Islet precursor cell (in vitro differentiated cells): Measurements from ENCODE around the gene RERE.
A peak's percentile ranks its signal among the peaks of the same experiment; 100 is the strongest.

Experiments
- DNase-seq: peaks from one replicate; pipeline ENCODE4 v3.0.0-alpha.2; 2018

Gene RERE

GRCh38 chr1:8663090-8663802, 154.2 kb downstream of the RERE start:
- DNase-seq: no peak

DNA sequence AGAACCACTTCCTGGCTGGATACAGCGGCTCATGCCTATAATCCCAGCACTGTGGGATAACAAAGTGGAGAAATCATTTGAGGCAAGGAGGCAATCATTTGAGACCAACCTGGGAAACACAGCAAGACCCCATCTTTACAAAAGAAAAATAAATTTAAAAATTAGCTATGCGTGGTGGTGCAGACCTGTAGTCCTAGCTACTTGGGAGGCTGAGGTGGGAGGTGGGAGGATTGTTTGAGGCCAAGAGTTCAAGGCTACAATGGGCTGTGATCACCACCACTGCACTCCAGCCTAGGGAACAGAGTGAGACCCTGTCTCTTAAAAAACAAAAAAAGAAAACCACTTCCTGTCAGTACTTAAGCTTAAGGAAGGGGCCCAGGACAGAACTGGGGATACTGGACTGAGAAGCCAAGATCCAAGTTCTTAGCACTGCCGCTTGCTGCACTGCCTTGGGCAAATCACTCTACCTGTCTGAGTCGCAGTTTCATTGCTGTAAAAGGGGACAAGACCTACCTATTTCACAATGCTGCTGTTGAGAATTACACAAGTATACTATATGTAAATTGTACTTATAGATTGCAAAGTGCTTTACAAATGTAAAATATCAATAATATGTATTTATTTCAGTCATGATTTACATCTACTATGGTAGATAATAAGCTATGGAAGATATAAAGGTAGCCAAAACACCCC, 154.9 kb downstream of the RERE start:
- DNase-seq: no peak

DNA sequence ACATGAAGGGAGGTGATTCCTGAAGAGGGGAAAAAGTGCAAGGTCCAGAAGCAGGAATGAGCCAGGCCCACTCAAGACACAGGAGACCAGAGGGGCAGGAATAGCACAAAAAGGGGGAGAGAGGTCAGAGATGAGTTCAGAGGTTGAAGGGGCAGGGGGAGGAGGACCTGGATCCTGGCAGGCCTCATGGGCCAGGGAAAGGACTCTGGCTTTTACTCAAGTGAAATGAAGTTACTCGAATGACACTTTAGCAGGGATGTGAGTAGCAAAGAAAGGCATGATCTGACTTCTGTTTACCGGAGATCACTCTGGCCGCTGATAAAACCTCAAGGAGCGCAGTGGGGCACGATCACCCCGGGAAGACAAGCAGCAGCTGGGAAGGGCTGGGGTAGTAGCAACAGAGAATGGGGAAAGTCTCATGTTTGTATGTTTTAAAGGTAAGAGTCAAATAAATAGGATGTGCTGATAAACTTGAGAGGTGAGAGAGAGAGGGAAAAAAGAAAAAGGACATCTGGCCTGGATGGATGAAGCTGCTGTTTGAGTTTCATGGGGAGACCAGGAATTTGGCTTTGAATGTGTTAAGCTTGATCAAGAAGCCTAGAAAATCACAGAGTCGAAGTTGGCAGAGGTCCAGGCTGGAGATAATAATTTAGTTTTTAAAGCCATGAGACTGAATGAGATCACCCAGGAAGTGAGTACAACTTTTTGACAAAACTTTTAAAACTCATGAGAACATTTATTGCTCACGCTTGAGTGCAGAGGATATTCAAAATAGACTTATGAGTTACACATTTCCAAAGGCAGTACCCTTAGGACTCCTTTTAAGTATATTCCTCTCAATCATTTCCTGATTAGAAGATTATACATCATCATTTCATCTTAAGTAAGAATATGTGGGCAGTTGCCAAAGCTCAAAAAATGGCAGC, 156.0 kb downstream of the RERE start:
- DNase-seq: no peak

GRCh38 chr1:8660411-8660828, 157.0 kb downstream of the RERE start:
- DNase-seq: peak; percentile 68

GRCh38 chr1:8659593-8659992, 157.8 kb downstream of the RERE start:
- no peak for DNase-seq

DNA sequence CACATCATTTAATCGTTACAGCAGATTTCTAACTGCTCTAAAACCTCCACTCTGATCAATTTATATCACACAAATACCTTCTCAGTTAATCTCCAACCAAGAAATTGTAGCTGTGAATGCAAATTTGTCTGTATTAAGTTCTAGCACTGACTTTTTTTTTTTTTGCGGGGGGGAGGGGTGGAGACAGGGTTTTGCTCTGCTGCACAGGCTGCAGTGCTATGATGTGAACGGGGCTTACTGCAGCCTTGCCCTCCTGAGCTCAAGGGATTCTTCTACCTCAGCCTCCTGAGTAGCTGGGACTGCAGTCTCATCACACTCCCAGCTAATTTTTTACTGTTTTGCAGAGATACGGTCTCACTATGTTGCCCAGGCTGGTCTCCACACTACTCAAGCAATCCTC, 163.6 kb downstream of the RERE start:
- DNase-seq: no peak

GRCh38 chr1:8652467-8653046, 164.9 kb downstream of the RERE start:
- DNase-seq: no peak

GRCh38 chr1:8651962-8652361, 165.5 kb downstream of the RERE start:
- DNase-seq: no peak

DNA sequence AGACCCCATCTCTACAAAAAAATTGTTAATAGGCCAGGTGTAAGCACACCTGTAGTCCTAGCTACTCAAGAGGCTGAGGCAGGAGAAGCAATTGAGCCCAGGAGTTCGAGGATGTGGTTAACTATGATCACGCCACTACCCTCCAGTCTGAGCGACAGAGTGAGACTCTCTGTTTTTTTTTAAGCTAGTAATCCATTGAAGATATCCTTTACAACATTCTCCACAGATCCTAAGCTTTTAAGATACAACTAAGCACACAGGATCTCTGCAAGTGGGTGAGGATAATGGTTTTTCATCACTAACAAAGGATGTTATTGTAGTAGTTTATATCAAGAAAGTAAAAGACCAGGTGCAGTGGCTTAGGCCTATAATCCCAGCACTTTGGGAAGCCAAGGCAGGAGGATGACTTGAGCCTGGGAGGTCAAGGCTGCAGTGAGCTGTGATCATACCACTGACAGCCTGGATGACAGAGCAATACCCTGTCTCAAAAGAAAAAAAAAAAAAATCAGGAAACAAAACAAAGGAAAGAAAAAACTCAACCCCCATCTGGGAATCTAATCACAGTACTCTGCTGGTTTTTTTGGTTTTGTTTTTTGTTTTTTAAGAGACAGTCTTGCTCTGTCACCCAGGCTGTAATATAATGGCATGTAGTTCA, 166.1 kb downstream of the RERE start:
- no peak for DNase-seq

DNA sequence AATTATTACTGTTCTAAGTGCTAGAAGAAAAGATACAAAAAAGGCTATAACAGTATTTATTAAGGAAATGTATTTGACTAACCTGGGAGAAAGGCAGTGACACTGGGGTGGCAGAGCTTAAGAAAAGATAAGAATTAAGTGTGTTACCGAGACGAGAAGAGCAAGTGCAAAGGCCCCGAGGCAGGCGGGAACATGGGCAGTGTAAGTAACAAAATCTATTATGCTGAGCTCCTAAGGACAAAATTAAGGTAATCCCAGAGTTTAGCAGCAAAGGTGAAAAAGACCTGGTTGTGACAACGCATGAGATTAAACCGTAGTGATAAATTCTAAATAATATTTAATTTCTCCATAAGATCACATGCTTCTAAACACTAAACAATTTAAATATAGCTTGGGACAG, 167.6 kb downstream of the RERE start:
- no peak for DNase-seq

- no peak for DNase-seq
Observed at GRCh38 chr1:8649027-8649426, 168.4 kb downstream of the RERE start.

DNA sequence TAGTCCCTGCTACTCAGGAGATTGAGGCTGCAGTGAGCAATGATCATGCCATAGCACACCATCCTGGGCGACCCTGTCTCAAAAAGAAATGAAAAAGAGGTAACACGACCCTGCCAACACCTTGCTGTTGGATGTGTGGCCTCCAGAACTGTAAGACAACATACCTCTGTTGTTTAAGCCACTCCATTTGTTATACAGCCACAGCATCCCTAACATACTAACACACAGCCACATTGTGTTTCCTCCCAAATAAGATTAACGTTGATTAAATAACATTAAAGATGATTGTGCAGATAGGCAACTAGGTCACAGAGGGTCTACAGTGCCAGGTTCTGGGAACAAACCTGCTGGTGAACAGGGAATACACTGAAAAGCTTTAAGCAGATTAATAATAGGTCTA, 170.4 kb downstream of the RERE start:
- no peak for DNase-seq

- DNase-seq: no peak
Observed at GRCh38 chr1:8646189-8646588, 171.3 kb downstream of the RERE start.

DNA sequence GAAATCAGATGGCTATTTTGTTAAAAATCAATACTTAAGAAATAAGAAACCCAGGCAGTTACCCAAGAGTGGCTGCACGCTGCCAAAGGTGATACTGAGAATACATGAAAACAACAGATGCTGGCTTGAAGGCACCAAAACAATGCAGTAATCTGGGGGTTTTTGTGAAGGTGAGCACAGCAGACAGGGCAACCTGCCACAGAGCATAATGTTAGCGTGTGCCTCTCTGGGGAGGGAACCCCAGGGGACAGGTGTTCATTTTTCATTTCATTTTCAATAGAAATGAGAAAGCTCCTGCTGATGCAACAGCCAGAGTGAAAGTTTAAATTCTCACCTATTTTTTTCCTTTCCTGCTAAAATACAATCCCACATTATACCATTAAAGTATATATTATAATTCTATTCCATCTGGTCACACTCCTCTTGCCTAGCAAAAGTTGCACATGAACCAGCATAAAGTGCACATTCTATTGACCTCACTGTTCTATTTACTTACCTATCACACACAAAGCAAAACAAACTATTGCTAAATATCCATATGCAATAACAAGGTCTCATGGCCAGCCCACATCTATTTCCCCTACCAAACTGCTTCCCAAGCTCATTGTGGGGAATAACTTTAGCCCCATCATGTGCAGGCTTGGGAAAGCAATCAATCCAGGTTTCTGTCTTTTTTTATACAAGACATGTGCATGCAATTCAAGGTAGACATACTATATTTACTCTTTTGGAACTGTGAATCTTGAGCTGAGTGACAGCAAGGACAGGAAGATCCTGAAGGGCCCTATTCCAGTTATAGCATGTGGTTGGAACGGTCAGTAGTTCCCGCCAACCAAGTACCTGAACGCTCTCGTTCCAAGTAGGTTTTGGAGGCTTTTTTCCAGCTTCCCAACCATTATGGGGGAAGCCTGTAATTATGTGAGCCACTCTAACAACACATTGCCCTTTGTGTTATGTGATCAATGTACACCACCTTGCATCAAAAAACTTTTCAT, 173.6 kb downstream of the RERE start:
- no peak for DNase-seq

DNA sequence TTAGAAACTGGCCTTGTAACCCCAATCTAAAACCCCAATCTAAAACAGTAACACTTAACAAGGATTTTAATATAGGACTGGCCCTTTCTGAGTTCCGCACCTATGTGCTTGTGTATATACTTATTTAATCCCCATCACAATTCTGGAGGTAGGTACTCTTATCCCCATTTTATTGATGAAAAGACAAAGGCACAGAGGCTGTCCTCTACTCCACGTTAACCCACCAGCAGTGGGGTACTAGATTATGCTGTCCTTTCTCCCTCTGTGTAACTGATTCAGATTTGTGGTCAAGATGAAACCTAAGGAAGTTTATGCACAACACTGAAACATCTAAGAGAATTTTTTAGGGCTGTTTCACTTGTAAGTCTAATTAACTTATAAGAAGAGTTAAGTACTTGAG, 175.3 kb downstream of the RERE start:
- no peak for DNase-seq

DNA sequence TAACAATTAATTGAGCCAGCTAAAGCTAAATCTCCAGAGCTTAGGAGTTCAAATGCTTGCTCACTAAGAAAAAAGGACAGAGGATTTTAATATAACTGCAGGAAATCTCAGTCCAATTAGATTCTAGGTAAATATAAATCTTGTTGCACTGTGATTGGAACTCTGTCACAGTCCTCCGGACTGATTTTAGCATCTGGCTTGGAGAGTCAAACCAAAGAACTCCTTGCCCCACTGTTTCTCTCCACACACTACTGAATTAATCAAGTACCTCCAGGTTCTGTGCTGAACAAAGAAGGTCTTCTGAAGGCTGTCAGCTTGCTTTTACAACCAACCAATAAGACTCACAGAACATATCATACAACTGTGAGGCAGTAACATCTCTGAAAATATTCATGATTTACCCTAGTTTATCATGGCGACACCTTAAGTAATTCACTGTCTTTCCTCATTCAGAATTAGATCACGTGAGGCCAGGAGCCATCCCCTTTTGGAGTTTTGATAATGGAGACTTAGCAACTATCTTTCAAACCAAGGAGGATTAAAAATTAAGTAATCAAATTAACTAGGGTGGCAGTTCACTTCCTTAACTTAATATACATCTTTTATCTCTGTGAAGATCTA, 176.0 kb downstream of the RERE start:
- DNase-seq: no peak

DNA sequence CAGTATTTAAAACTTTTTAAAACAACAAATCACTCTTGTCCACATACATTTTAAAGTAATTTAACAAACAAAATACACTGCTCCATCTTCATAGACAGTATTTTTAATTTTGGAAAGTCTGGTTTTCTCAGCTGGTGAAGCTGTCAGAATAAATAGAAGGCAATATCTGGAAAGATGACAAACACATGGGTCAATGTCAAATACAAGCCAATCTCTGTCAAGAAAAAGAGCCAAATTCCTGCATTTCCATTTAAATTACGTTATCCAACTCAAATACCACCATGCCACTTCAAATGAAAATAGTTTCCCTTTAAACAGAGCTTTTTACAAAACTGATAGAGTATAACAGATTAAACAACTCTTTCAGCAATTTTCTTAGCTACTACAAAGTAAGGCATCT, 176.5 kb downstream of the RERE start:
- DNase-seq: no peak

DNA sequence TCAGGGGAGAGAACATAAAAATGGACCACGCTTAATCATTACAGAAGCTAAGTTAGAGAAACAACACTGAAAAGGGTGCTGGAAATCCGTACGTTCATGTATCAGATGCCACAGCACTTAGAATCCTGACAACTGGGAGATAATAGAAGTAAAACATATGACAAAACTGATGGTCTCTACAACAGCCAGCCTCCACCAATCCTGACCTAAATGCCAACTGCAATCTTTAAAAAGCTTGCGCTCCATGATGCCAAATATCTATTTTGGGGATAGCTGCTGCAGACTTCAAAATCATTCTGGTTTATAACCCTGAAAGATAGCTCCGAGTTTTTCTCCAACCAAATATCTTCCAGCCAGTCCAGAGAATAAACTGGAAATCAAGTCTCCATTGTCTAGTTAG, 178.3 kb downstream of the RERE start:
- DNase-seq: no peak

GRCh38 chr1:8633741-8634501, 183.5 kb downstream of the RERE start:
- no peak for DNase-seq

GRCh38 chr1:8632102-8632501, 185.3 kb downstream of the RERE start:
- DNase-seq: no peak
